Transverse colon (tissue), 3 donors: Measurements from ENCODE around the gene GPR152.

Experiments used
- POLR2A ChIP-seq: fragments of 450-650 bp; IDR thresholded peaks from one replicate; pipeline ENCODE4 v1.6.1; 2016; ENCODE audit warnings: antibody characterized with exemption, mild to moderate bottlenecking, moderate library complexity
- TF ChIP-seq, protein P1 (sequence below), 5 experiments: fragments of 200-600 bp in 3 of 5; fragments of 450-650 bp in 2 of 5; sonication (generic) in 3 of 5; IDR thresholded peaks; 1 replicate in 2 of 5; 2 replicates in 3 of 5; pipeline ENCODE4 v1.5.1; 2016 to 2017; ENCODE audit warnings: antibody characterized with exemption in 5 of 5, inconsistent platforms in 3 of 5, mild to moderate bottlenecking in 2 of 5, moderate library complexity in 1 of 5

DNA sequence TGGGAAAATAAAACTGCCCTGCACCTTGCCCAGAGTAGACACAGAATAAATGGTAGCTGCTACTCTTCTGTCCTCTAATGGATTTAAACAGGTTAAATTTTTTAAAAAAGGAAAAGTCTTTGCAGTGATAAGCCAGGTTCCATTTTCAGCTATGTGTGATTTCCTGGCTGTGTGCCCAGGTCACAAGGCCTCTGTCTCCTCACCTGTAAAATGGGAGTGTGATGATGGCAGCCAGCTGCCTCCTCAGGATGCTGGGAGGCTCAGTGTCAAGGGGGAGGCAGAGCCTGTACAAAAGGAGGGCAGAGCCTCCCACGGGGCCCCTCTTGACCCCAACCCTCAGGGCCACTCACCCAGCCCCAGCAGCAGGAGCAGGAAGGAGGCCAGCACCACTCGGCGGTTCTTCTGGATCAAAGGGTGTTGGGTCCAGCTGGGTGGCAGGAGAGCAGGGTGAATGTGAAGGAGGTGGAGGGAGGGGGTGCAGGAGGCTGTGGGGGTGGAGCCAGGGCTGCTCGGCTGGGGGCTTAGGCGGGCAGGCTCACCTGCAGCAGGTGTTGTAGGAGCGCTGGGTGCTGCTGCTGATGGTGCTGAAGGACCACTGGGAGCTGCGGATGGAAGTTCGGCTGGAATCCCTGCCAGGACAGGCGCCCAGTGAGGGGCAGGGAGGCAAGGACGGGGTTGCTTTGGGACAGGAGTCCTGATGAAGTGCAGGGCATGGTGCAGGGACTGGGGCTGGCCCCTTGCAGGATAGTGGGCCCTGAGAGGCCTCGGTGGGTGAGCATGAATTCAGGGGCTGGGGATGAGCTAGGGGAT lies 14.6 kb upstream of the GPR152 start:
- TF ChIP-seq, protein P1, sequence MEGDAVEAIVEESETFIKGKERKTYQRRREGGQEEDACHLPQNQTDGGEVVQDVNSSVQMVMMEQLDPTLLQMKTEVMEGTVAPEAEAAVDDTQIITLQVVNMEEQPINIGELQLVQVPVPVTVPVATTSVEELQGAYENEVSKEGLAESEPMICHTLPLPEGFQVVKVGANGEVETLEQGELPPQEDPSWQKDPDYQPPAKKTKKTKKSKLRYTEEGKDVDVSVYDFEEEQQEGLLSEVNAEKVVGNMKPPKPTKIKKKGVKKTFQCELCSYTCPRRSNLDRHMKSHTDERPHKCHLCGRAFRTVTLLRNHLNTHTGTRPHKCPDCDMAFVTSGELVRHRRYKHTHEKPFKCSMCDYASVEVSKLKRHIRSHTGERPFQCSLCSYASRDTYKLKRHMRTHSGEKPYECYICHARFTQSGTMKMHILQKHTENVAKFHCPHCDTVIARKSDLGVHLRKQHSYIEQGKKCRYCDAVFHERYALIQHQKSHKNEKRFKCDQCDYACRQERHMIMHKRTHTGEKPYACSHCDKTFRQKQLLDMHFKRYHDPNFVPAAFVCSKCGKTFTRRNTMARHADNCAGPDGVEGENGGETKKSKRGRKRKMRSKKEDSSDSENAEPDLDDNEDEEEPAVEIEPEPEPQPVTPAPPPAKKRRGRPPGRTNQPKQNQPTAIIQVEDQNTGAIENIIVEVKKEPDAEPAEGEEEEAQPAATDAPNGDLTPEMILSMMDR (IDR thresholded peaks at IDR 0.05), result no peak
- no peak for TF ChIP-seq POLR2A
